GM20000 (cell line): Measurements from ENCODE around the gene TSPEAR.

Experiments used
- DNase-seq: peaks from one replicate; pipeline ENCODE4 v3.0.0; 2012; ENCODE audit warnings: low spot score
- TF ChIP-seq, protein P1 (sequence below): IDR thresholded peaks from 2 replicates; pipeline ENCODE4 v1.5.1; 2012; ENCODE audit warnings: mild to moderate bottlenecking, control low read depth; ENCODE audit errors: extremely low read depth, missing control alignments

Gene TSPEAR

DNA sequence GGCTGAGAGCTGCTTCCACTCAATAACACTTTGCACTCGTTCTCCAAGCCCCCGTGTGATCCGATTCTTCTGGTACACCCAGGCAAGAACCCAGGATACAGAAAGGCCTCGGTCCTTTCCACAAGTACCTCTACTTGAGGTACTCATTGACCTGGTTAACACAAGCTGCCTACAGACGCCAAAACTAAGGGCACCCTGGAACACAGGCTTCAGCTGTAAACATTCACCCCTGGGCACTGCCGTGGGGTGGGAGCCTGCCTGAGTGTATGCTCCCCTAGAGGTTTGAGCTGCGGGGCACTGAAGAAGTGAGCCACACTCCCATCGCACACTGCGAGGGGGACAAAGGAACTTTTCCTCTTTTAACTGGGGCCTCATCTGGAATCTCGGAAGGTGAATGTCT is 225.6 kb downstream of the TSPEAR start:
- DNase-seq: no peak
- TF ChIP-seq, protein P1, sequence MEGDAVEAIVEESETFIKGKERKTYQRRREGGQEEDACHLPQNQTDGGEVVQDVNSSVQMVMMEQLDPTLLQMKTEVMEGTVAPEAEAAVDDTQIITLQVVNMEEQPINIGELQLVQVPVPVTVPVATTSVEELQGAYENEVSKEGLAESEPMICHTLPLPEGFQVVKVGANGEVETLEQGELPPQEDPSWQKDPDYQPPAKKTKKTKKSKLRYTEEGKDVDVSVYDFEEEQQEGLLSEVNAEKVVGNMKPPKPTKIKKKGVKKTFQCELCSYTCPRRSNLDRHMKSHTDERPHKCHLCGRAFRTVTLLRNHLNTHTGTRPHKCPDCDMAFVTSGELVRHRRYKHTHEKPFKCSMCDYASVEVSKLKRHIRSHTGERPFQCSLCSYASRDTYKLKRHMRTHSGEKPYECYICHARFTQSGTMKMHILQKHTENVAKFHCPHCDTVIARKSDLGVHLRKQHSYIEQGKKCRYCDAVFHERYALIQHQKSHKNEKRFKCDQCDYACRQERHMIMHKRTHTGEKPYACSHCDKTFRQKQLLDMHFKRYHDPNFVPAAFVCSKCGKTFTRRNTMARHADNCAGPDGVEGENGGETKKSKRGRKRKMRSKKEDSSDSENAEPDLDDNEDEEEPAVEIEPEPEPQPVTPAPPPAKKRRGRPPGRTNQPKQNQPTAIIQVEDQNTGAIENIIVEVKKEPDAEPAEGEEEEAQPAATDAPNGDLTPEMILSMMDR: no peak

DNA sequence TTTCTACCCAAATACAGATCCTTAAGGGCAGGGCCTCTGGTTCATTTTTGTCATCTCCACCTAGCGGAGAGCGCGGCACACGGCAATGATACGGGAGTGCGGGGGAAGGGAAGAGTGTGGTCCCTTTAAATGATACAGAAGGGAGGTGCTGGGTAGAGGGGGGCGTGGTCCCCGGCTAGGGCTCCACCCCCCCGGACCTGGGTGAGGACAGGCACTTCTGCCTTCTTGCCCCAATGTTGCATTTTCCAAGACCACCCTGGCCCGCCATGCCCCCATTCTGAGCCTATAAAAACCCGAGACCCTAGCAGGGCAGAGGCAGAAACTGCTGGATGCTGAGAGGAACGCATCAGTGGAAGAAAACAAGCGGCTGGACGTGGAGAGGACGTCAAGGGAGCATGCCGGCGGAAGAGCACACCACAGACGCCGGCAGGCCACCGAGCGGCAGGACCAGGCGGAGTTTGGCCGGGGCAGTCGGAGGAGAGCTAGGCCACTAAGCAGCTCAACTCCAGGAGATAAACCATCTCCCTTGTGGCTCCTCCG is 226.0 kb downstream of the TSPEAR start:
- no peak for DNase-seq

DNA sequence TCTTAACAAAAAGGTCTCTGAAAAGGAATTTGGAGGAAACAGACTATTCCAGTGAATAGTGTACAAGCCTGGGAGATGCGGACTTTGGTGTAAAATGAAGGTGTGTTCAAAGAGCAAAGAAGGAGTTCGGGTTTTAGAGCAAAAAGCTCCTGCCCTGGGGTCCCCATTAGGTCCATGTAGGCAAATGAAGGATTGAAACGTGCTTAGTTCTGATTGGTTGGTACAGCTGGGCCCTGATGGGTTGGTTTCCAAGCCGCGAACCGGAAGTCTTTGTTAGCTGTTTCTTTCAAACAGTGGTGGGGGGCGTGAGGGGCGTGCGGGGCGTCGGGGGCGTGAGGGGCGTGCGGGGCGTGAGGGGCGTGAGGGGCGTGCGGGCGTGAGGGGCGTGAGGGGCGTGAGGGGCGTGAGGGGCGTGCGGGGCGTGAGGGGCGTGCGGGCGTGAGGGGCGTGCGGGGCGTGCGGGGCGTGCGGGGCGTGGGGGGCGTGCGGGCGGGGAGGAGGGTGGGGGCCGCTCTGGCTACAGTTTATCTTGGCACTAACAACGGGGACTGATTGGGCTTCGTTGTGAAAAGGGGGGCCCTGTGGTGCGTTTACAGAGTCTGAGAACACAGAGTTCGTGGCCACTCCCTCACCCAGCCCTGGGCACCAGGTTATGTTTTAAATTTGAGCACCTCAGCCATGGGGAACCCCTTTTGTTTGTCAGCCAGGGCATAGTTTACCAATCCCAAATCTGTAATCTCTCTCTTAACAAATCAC is 226.7 kb downstream of the TSPEAR start:
- TF ChIP-seq, protein P1: no peak
- no peak for DNase-seq

More for the DNA sequence above, 226.0 kb downstream of the TSPEAR start:
- TF ChIP-seq, protein P1: no peak

DNA sequence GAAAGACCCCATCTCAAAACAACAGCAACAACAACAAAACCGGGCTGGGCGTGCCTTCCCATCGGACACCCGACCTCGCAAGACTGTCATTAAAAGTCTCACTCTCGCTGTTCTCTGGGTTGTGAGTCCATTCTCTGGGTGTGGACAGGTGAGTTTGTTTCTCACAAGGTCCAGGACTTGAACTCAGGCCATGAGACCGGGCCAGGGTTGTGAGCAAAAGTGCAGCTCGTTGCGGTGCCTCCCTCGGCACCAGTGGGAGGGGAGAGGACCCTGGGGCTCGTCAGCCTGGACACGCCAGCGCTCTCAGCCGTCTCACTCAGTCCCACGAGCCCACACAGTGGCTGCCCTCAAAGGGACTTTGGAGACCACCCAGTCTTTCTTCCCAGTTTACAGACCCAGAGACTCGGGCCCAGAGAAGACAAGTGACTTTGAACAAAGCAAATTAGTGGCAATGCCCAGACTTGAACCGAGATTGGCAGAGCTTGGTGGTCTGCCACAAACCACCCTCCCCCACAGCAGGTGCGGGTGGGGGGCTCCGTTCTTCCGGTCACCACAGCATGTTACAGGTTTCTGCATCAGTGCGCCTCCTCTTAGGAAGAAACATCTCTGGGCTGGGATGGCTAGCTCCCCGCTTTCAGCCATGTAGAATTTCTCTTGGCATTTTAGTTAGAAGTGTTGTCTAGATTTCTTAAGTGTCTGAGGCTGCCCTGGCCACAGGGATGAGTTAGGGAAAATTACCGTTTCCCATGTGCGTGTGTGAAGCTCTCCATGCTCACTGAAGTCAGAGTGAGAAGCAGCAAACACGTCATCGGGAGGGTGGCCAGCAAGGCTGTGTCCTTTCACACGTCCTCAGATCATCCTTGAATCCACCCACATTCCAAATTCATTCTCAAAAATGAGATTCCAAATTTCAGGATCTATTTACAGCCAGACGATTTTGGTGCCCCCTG is 227.8 kb downstream of the TSPEAR start:
- no peak for DNase-seq
- TF ChIP-seq, protein P1: no peak

DNA sequence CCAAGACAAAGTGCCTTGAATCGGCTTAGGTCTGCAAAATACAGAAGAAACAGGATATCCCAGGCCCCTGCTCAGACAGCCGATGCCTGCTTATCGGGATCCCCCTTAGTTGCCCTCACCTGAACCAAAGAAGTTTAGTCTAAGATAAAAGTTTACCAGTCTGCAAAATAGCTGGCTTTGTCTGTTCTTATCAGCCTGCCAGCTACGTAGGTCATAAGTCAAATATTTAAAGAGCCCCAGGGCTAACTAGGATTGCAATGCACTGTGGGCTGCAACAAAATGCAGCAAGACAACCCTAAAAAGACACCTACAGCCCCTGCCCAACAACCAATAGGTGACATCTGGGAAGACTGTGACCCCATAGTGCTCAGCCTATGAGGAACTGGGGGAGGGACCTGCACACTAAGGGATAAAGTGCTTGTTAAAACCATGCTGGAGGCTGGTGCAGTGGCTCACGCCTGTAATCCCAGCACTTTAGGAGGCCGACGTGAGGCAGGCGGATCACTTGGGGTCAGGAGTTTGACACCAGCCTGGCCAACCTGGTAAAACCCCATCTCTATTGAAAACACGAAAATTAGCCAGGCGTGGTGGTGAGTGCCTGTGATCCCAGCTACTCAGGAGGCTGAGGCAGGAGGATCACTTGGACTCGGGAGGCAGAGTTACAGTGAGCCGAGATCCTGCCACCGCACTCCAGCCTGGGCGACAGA is 228.6 kb downstream of the TSPEAR start:
- TF ChIP-seq, protein P1: no peak
- DNase-seq: no peak

DNA sequence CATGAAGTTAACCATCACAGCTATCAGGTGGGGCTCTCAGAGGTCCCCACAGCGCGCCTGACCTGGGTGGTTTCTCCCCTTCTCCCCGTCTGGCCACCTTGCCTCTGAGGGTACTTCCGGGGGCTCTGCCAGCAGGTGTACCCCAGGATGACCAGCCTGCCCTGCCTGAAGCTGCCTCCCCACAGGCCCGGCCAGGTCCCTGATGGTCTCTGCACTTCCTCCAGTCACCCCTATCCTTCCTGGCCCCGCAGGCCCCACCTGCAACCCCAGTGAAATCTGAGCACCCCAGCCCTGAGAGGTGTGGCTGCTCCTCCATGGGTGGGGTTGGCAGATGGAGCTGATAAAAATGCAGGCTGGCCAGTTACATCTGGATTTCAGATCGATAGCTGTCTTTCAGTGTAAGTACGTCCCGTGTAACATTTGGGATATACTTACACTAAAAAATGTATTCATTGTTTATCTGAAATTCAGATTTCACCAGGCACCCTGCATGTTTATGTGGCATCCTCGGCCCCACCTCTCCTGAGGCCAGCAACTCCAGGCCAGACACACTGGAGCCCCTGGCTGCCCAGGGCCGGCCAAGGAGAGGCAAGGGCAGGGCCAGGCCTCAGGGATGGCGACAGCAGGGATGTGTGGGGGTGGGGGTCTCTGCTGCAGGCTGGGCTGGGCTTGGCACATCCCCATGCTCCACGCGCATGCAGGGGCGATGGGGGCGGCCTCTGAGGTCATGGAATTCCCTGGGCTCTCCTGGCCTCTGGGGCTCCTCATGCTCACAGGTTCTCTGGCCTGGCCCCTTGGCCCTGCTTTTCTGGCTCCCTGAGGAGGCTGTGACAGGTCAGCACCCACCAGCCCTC is 230.9 kb downstream of the TSPEAR start:
- TF ChIP-seq, protein P1: no peak
- no peak for DNase-seq
